Fibroblast of lung (primary cell): Measurements from ENCODE around the gene TBK1.

ENCODE experiments used
- CTCF ChIP-seq, 2 donors: IDR thresholded peaks in 1 of 2; conservative IDR thresholded peaks in 1 of 2; 1 replicate in 1 of 2; 2 replicates in 1 of 2; pipeline ENCODE4 v1.5.1; 2011 to 2012; ENCODE audit warnings: low read length in 2 of 2, control low read depth in 1 of 2, inconsistent platforms in 1 of 2, low read depth in 1 of 2, mild to moderate bottlenecking in 1 of 2
- EZH2 ChIP-seq: IDR thresholded peaks from 2 replicates; pipeline ENCODE4 v1.5.1; 2012; ENCODE audit warnings: low read length, control low read depth, mild to moderate bottlenecking; ENCODE audit errors: missing control alignments

- TF ChIP-seq EZH2 (no peak), CTCF (conservative IDR thresholded peaks at IDR 0.05 in 1 of 2, IDR thresholded peaks at IDR 0.05 in 1 of 2; ENCODE audit: low read depth in 1 of 2, low read length in 2 of 2) (no peak)
Observed at GRCh38 chr12:64510667-64511066, 58.7 kb downstream of the TBK1 start.
